HepG2 (cell line): ENCODE measurements around the gene SPATA13. TPM values are rescaled to one million over a fixed set of nuclear protein-coding genes. Genes with fewer than 3 reads are reported as not detected.
A peak's percentile ranks its signal among the peaks of the same experiment; 100 is the strongest.

Source experiments
- ATAC-seq: fragments of 200-7000 bp; cut with Tn5 transposase; 3 replicates; pipeline ENCODE4 v1.9.1; 2020; ENCODE audit warnings: mild to moderate bottlenecking, moderate library complexity
- BruUV-seq: library from RNA; stranded (reverse); fragments of 400-500 nt; replicated peaks from 2 replicates; lab custom pipeline; 2021; lab: Mats Ljungman, UMichigan
- CTCF ChIA-PET: fragments of 300-600 bp; formaldehyde crosslinking; extraction: SDS; loops from one replicate; lab custom pipeline; 2021; ENCODE audit warnings: low total read pairs, inconsistent platforms, low intra/inter-chr PET ratio; lab: Yijun Ruan, JAX
- POLR2A ChIA-PET: fragments of 350-600 bp; sonication (Branson Sonifier 250); formaldehyde crosslinking; loops from one replicate; lab custom pipeline; 2020; ENCODE audit warnings: antibody characterized with exemption, inconsistent platforms; lab: Yijun Ruan, JAX
- DNase-seq: peaks from one replicate; pipeline ENCODE4 v3.0.0-alpha.2; 2015; ENCODE audit warnings: low spot score
- FAIRE-seq: peaks from 3 replicates; lab custom pipeline; 2011; peaks lifted over from hg19 to GRCh38; lab: Jason Lieb, UNC
- H2AFZ ChIP-seq: one replicate; pipeline ENCODE4 v1.6.1; 2011; ENCODE audit warnings: low read length, inconsistent platforms
- H3K27ac ChIP-seq: fragments of 300-600 bp; 3 replicates; pipeline ENCODE4 v1.8.0; 2011; ENCODE audit warnings: mixed run types, mild to moderate bottlenecking, mixed read lengths, low read length, inconsistent platforms; ENCODE audit not compliant: insufficient read depth; ENCODE audit errors: extremely low read length
- H3K27me3 ChIP-seq, 2 experiments: fragments of 200-600 bp in 1 of 2; 2 replicates in 1 of 2; 3 replicates in 1 of 2; pipeline versions ENCODE4 v1.6.0 to v1.8.0; 2011; ENCODE audit warnings: low read length in 2 of 2, mild to moderate bottlenecking in 2 of 2, moderate library complexity in 2 of 2, inconsistent platforms in 1 of 2; ENCODE audit not compliant: insufficient read depth in 2 of 2, control insufficient read depth in 1 of 2
- H3K36me3 ChIP-seq, 2 experiments: fragments of 200-600 bp in 1 of 2; replicated peaks in 1 of 2; 2 replicates in 1 of 2; 3 replicates in 1 of 2; pipeline versions ENCODE4 v1.5.1 to v1.8.0; 2011; ENCODE audit warnings: low read length in 2 of 2, inconsistent platforms in 1 of 2; ENCODE audit not compliant: insufficient read depth in 2 of 2, control insufficient read depth in 1 of 2
- H3K4me1 ChIP-seq: 2 replicates; pipeline ENCODE4 v1.5.1; 2012; ENCODE audit warnings: low read length, inconsistent platforms; ENCODE audit not compliant: insufficient read depth
- H3K4me2 ChIP-seq: 2 replicates; pipeline ENCODE4 v1.6.0; 2011; ENCODE audit warnings: low read depth, low read length, inconsistent platforms
- H3K4me3 ChIP-seq, 3 experiments: fragments of 200-600 bp in 1 of 3; sonication (generic), shearing (Covaris generic) in 1 of 3; replicated peaks in 1 of 3; 2 replicates each; pipeline ENCODE4 v1.5.1; 2011 to 2016; ENCODE audit warnings: low read length in 3 of 3, inconsistent platforms in 2 of 3, low read depth in 2 of 3, mild to moderate bottlenecking in 2 of 3, control low read depth in 1 of 3, mixed read lengths in 1 of 3; ENCODE audit not compliant: insufficient read depth in 1 of 3
- H3K79me2 ChIP-seq: one replicate; pipeline ENCODE4 v1.6.1; 2011; ENCODE audit warnings: low read length, inconsistent platforms; ENCODE audit not compliant: insufficient read depth
- H3K9ac ChIP-seq: 2 replicates; pipeline ENCODE4 v1.6.0; 2011; ENCODE audit warnings: mild to moderate bottlenecking, low read depth, low read length, inconsistent platforms; ENCODE audit not compliant: insufficient read depth
- H3K9me3 ChIP-seq: 2 replicates; pipeline ENCODE4 v1.5.1; 2012; ENCODE audit warnings: mild to moderate bottlenecking, low read length
- H4K20me1 ChIP-seq: 2 replicates; pipeline ENCODE4 v1.6.0; 2011; ENCODE audit warnings: inconsistent platforms, mild to moderate bottlenecking, low read length, moderate library complexity; ENCODE audit not compliant: insufficient read depth
- BORCS8-MEF2B ChIP-seq: sonication (generic); formaldehyde crosslinking; IDR thresholded peaks from 2 replicates; pipeline ENCODE4 v1.8.0; 2022; ENCODE audit warnings: mild to moderate bottlenecking, missing genetic modification reagents
- ELF1 ChIP-seq: sonication (generic); formaldehyde crosslinking; IDR thresholded peaks from 2 replicates; pipeline ENCODE4 v1.4.0; 2020; ENCODE audit warnings: missing genetic modification reagents
- MIER2 ChIP-seq: IDR thresholded peaks from 2 replicates; pipeline ENCODE4 v1.6.1; 2016; ENCODE audit warnings: missing biosample characterization, missing genetic modification reagents
- REST ChIP-seq, 2 experiments: IDR thresholded peaks; 2 replicates each; pipeline ENCODE4 v1.6.1; 2011 to 2012; ENCODE audit warnings: low read length in 2 of 2, borderline replicate concordance in 1 of 2, low read depth in 1 of 2, mild to moderate bottlenecking in 1 of 2, moderate library complexity in 1 of 2
- RFXANK ChIP-seq: IDR thresholded peaks from 2 replicates; pipeline ENCODE4 v1.6.1; 2016
- SRSF1 ChIP-seq: fragments of 200-400 bp; formaldehyde crosslinking; optimal IDR thresholded peaks from 2 replicates; pipeline ENCODE3; 2017; ENCODE audit warnings: mild to moderate bottlenecking, low read depth, low read length, moderate library complexity
- TEF ChIP-seq: sonication (generic); formaldehyde crosslinking; IDR thresholded peaks from 2 replicates; pipeline ENCODE4 v1.5.0; 2020; ENCODE audit warnings: missing genetic modification reagents
- ZNF253 ChIP-seq: sonication (generic); formaldehyde crosslinking; IDR thresholded peaks from 2 replicates; pipeline ENCODE4 v1.8.0; 2022; ENCODE audit warnings: mild to moderate bottlenecking, missing genetic modification reagents, borderline replicate concordance
- ZNF629 ChIP-seq: sonication (generic); formaldehyde crosslinking; conservative IDR thresholded peaks from 2 replicates; pipeline ENCODE4 v1.5.0; 2020; ENCODE audit warnings: missing genetic modification reagents
- WGBS: methylation state at CpG from one replicate; pipeline ENCODE4 v1.1.6; 2017; ENCODE audit warnings: low lambda C conversion rate; 5-methylcytosine and 5-hydroxymethylcytosine counted together
- in situ Hi-C: cut with HindIII; loops from 2 replicates; pipeline ENCODE4 v1.10.0; 2017; ENCODE audit warnings: low pct_unique_long_range_greater_than_20kb; ENCODE audit not compliant: extremely low pct_ligation_motif_present
- intact Hi-C: fragments of 100-400 bp; cut with micrococcal nuclease; formaldehyde crosslinking; loops from one replicate; pipeline ENCODE4 v1.10.0; 2022; ENCODE audit not compliant: unreplicated experiment
- polyA plus RNA-seq, 8 experiments: library from polyadenylated mRNA; depleted of rRNA in 3 of 8; stranded (reverse) in 7 of 8; unstranded in 1 of 8; fragments of >200 nt; fragmentation: Illumina TruSeq in 4 of 8; extraction: Trizol in 4 of 8; gene quantifications; 2 replicates each; pipeline versions ENCODE4 v1.2.1 to v1.2.3, GENCODE V29; 2011 to 2016; ENCODE audit warnings: low read depth in 4 of 8, missing spikeins in 1 of 8, mixed read lengths in 1 of 8; ENCODE audit not compliant: insufficient read depth in 1 of 8
- total RNA-seq, 5 experiments: library from RNA; depleted of rRNA; stranded (reverse); fragments of >200 nt; fragmentation: Illumina TruSeq; extraction: Trizol; gene quantifications; 2 replicates each; pipeline ENCODE4 v1.2.3, GENCODE V29; 2016; ENCODE audit warnings: low read depth in 1 of 5

SPATA13 gene
- total and polyA plus RNA-seq, 2 of the 13 experiments (the other 11 are each of a cell fraction or from before 2014, with no cell fraction given) = 11.3 to 14.2 TPM

- intact Hi-C loops = no loop called here
Observed at GRCh38 chr13:24128962-24129361, 31.6 kb upstream of the SPATA13 start.

More at GRCh38 chr13:24128962-24129361, 31.6 kb upstream of the SPATA13 start:
- Histone ChIP-seq H3K4me1 (peaks cover 62% of the 10 kb centered on the region), H3K79me2 (no peaks in the 10 kb centered on the region), H3K9ac (no peak overlapping the region), H3K9me3 (peaks cover 10% of the 10 kb centered on the region), H3K4me3 (no peak overlapping the region), H3K27ac (no peak overlapping the region), H4K20me1 (no peaks in the 10 kb centered on the region), H3K4me2 (no peak overlapping the region), H2AFZ (no peak overlapping the region), H3K36me3 (no peaks in the 10 kb centered on the region), H3K27me3 (peaks cover 0 to 20% of the 10 kb centered on the region in 2 experiments)
- in situ Hi-C loops = no loop called here
- 8% methylated on average over 5 of the region's 5 CpGs for WGBS
- no peak for FAIRE-seq
- ATAC-seq = no peak
- ChIA-PET POLR2A (no interaction called here), CTCF (no interaction called here)
- no TSS peak for BruUV-seq
- DNase-seq = no peak
- TF ChIP-seq TEF (CRISPR knock-in tag) (no peak), REST (IDR thresholded peaks at IDR 0.05; ENCODE audit: borderline replicate concordance in 1 of 2, low read depth in 1 of 2, low read length in 2 of 2) (peak; percentile 11 to 79), RFXANK (no peak), BORCS8-MEF2B (no peak), MIER2 (CRISPR knock-in tag) (0 out of 2 replicates have a peak, but pooled peaks have one; percentile 54), SRSF1 (no peak), ZNF629 (CRISPR knock-in tag) (no peak), ZNF253 (CRISPR knock-in tag) (no peak), ELF1 (CRISPR knock-in tag) (no peak)
